Stomach (tissue), 9 donors: ENCODE results near the gene TNNC2. TPM values are rescaled to one million over a fixed set of nuclear protein-coding genes. Genes with fewer than 3 reads are reported as not detected.

Experiments
- DNase-seq, 2 donors: peaks; one replicate each; pipeline versions ENCODE4 v3.0.0 to v3.0.0-alpha.2; 2013 to 2019
- H3K27ac ChIP-seq, 5 donors: fragments of 200-600 bp in 4 of 5; sonication (generic) in 4 of 5; one replicate each; pipeline ENCODE4 v1.5.1; 2013 to 2019; ENCODE audit warnings: mild to moderate bottlenecking in 1 of 5, moderate library complexity in 1 of 5
- H3K27me3 ChIP-seq, 3 donors: fragments of 200-600 bp; sonication (generic); one replicate each; pipeline ENCODE4 v1.5.1; 2017 to 2019; ENCODE audit warnings: mixed run types in 1 of 3
- H3K36me3 ChIP-seq, 4 donors: fragments of 200-600 bp; sonication (generic); 1 replicate in 3 of 4; 2 replicates in 1 of 4; pipeline ENCODE4 v1.5.1; 2016 to 2019
- H3K4me1 ChIP-seq, 4 donors: fragments of 200-600 bp; sonication (generic); one replicate each; pipeline ENCODE4 v1.5.1; 2016 to 2019
- H3K4me3 ChIP-seq, 4 donors: fragments of 200-600 bp; sonication (generic) in 3 of 4; one replicate each; pipeline ENCODE4 v1.5.1; 2016 to 2019; ENCODE audit warnings: mild to moderate bottlenecking in 1 of 4
- H3K9me3 ChIP-seq, 4 donors: fragments of 200-600 bp; sonication (generic); one replicate each; pipeline ENCODE4 v1.5.1; 2016 to 2019
- CTCF ChIP-seq, 7 experiments: fragments of 450-650 bp in 4 of 7; fragments of 200-600 bp in 3 of 7; sonication (generic) in 3 of 7; IDR thresholded peaks; one replicate each; pipeline ENCODE4 v1.5.1; 2016 to 2019; ENCODE audit warnings: antibody characterized with exemption in 7 of 7, control low read depth in 2 of 7, mild to moderate bottlenecking in 1 of 7
- EP300 ChIP-seq: sonication (generic); formaldehyde crosslinking; IDR thresholded peaks from one replicate; pipeline ENCODE4 v1.6.1; 2017; ENCODE audit warnings: antibody characterized with exemption
- POLR2A ChIP-seq, 4 donors: fragments of 450-650 bp; IDR thresholded peaks; one replicate each; pipeline ENCODE4 v1.6.1; 2016; ENCODE audit warnings: antibody characterized with exemption in 4 of 4, control low read depth in 2 of 4, mild to moderate bottlenecking in 1 of 4, moderate library complexity in 1 of 4
- POLR2AphosphoS5 ChIP-seq, 3 donors: sonication (generic); formaldehyde crosslinking; IDR thresholded peaks; one replicate each; pipeline ENCODE4 v1.6.1; 2016; ENCODE audit warnings: antibody characterized with exemption in 3 of 3
- WGBS, 5 donors: extraction: QIAGEN DNeasy Blood & Tissue Kit in 3 of 5; methylation state at CpG; one replicate each; pipeline versions ENCODE4 v1.1.5 to v1.1.7; 2013 to 2018; 5-methylcytosine and 5-hydroxymethylcytosine counted together
- intact Hi-C: fragments of 100-400 bp; cut with DNase I; formaldehyde crosslinking; loops from one replicate; pipeline ENCODE4 v1.15.1; 2023; ENCODE audit warnings: low total_unique reads
- polyA plus RNA-seq, 3 donors: library from polyadenylated mRNA; stranded (reverse); fragments of 200-250 nt; gene quantifications; one replicate each; pipeline ENCODE4 v1.2.3, GENCODE V29; 2013
- total RNA-seq, 5 donors: library from RNA; depleted of rRNA; stranded (reverse); fragments of >200 nt; gene quantifications; one replicate each; pipeline versions ENCODE4 v1.1.0 to v1.2.3, GENCODE V29; 2014 to 2016
- donor health status: healthy with polysubstance abuse.
- donor health status: Bipolar disorder and iron deficiency.
- donor health status: healthy.

Gene TNNC2
- total and polyA plus RNA-seq, 8 donors: 3.0 to 12.4 (median 4.9) TPM; not detected in 5

GRCh38 chr20:45781391-45781931 lies 45.7 kb downstream of the TNNC2 start:
- peak; percentile 48 to 74 for DNase-seq
- Histone ChIP-seq H3K9me3 (no peaks in the 10 kb centered on the region), H3K36me3 (no peaks in the 10 kb centered on the region), H3K4me3 (no peak overlapping the region), H3K27ac (peak overlapping the region; percentile 81 to 96 (median 95)), H3K27me3 (no peaks in the 10 kb centered on the region), H3K4me1 (peaks cover 61 to 79% (median 71%) of the 10 kb centered on the region in 4 donors)
- TF ChIP-seq POLR2AphosphoS5 (IDR thresholded peaks at IDR 0.05) (peak; percentile 56 to 80 (median 77)), CTCF (IDR thresholded peaks at IDR 0.05) (no peak)
- intact Hi-C loops: no loop called here
- 14 to 29% (median 27%) methylated on average over 4 of the region's 4 CpGs for WGBS, 5 donors

GRCh38 chr20:45780159-45780558 lies 47.0 kb downstream of the TNNC2 start:
- H3K4me3 ChIP-seq: no peak overlapping the region
- intact Hi-C loops: no loop called here
- no peak for TF ChIP-seq EP300
- H3K27ac ChIP-seq: peak overlapping the region; percentile 81 to 96 (median 95)
- no peaks in the 10 kb centered on the region for H3K36me3 ChIP-seq
- peaks cover 61 to 79% (median 71%) of the 10 kb centered on the region in 4 donors for H3K4me1 ChIP-seq
- H3K9me3 ChIP-seq: no peaks in the 10 kb centered on the region
- DNase-seq: no peak
- WGBS, 5 donors: 65 to 100% (median 80%) methylated on average over 3 to 4 of the region's 4 CpGs
- H3K27me3 ChIP-seq: no peaks in the 10 kb centered on the region

- Histone ChIP-seq H3K9me3 (no peaks in the 10 kb centered on the region), H3K27ac (peak overlapping the region; percentile 85 to 96 (median 95)), H3K4me1 (peaks cover 55 to 70% (median 65%) of the 10 kb centered on the region in 4 donors), H3K36me3 (no peaks in the 10 kb centered on the region), H3K27me3 (no peaks in the 10 kb centered on the region), H3K4me3 (no peak overlapping the region)
- WGBS, 5 donors: 23 to 43% (median 25%) methylated on average over 8 of the region's 8 CpGs
- TF ChIP-seq EP300: peak; percentile 71
- TF ChIP-seq CTCF (IDR thresholded peaks at IDR 0.05): no peak
- TF ChIP-seq POLR2AphosphoS5 (IDR thresholded peaks at IDR 0.05): peak in 2 of 3 donors; percentile 73 to 92
- DNase-seq: peak; percentile 90 to 94
- intact Hi-C loops: loop anchor here (10.0 kb wide), 1 partner anchor 334 kb away; no protein-coding TSS in a partner anchor
These were observed 47.8 kb downstream of the TNNC2 start for GRCh38 chr20:45779011-45779915.

GRCh38 chr20:45776931-45777330 lies 50.2 kb downstream of the TNNC2 start:
- Histone ChIP-seq H3K4me1 (peaks cover 33 to 49% (median 47%) of the 10 kb centered on the region in 4 donors), H3K36me3 (no peaks in the 10 kb centered on the region), H3K9me3 (no peaks in the 10 kb centered on the region), H3K4me3 (no peak overlapping the region), H3K27me3 (no peaks in the 10 kb centered on the region), H3K27ac (peak overlapping the region in 1 of 5 donors; percentile 95)
- intact Hi-C loops: loop anchor here (10.0 kb wide), 1 partner anchor 332 kb away; no protein-coding TSS in a partner anchor
- no peak for DNase-seq
- TF ChIP-seq CTCF (IDR thresholded peaks at IDR 0.05) (no peak), EP300 (no peak), POLR2A (IDR thresholded peaks at IDR 0.05) (no peak), POLR2AphosphoS5 (IDR thresholded peaks at IDR 0.05) (no peak)
- WGBS, 5 donors: 87 to 93% (median 88%) methylated on average over 7 of the region's 7 CpGs
